Measurements from ENCODE around the gene ANO8.

The ANO8 gene

GRCh38 chr19:17328517-17329365 is 5.9 kb downstream of the ANO8 start:
- DNase-seq, result no peak

GRCh38 chr19:17327654-17328516 is 6.8 kb downstream of the ANO8 start:
- DNase-seq, result peak; percentile 77

DNA sequence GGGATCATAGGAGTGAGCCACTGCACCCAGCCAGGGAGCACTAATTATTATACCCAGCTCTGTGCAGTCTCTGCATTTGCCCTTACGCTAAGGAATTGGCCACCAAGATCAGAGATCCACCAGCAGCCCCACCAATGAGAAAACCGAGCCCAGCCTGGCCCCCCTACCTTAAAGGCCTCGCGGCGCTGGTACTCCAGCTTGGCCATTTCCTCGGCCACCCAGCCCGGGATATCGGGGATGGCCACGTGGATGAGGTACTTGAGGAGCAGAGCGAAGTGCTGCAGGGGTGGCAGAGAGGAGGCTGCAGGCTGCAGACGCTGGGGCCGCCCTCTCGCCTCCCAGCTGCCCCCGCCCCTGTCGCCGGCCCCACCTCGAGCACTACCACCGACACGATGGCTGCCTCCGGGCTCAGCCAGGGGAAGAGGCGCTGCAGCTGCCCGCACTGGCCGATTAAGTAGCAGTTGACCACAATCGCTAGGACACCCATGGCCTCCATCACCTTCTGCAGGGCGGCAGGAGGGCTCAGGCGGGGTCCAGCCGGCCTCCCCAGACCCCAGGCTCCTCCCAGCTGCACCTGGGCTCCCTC is 7.5 kb downstream of the ANO8 start:
- DNase-seq, result no peak

GRCh38 chr19:17326595-17326966 is 8.1 kb downstream of the ANO8 start:
- no peak for DNase-seq

- no peak for DNase-seq
Observed at GRCh38 chr19:17325881-17326594, 8.6 kb downstream of the ANO8 start.

- DNase-seq, result no peak
Observed at GRCh38 chr19:17325133-17325532, 9.5 kb downstream of the ANO8 start.

DNA sequence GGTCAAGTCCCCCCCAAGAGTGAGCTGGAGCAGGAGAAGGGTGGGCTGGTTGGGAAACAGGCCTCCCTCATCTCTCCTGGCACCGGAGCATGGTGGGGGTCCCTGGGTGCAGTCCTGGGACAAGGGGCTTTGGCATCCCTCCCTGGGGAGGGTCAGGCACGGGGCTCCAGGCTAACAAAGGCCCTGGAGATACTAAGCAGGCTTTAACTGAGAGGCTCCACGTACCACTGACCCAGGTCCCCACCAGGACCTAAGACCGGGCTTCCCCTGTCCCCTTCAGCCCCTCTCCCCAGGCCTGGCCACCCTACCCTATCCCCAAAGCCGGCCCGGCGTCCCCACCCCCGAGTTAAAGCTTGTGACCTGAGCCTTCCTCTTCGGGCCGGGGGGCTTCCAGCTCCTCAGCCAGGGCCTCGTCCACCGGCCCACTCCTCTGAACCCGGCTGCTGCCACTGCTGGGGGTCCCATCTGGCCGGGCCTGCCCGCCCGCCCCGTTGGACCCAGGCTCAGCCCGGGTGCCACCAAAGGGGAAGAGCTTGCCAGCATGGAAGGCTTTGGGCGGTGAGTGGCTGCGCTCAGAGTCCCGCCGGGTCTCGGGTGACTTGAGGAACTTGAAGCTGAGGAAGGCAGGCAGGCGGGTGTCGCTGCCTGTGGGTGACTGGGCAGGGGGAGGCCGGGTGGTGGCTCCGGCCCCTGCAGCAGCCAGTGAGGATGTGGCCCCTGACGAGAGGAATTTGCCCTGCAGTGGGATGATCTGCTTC is 10.1 kb downstream of the ANO8 start:
- no peak for DNase-seq

GRCh38 chr19:17323964-17324332 is 10.7 kb downstream of the ANO8 start:
- peak; percentile 54 for DNase-seq

- DNase-seq, result no peak
Observed at GRCh38 chr19:17323300-17323963, 11.2 kb downstream of the ANO8 start.

DNA sequence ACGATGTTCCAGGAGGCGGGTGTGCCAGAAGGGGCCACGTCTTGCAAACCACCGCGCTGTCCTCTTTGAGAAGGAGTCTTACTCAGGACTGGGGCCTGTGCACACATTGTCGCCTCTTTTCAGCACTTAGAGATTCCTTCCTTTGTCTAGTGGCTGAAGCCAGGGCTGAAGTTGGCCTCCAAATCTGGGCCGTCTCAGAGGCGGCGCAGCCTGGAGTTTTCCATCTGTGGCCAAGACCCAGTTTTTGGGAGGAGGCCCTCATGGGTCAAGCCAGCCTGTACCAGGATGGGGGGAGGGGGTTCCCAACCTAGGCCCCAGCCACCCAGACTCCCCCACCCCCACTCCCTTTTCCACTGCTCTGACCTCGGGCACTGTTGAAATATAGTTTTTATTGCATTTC is 11.8 kb downstream of the ANO8 start:
- no peak for DNase-seq

GRCh38 chr19:17321655-17322489 is 12.8 kb downstream of the ANO8 start:
- DNase-seq, result no peak

- no peak for DNase-seq
Observed at GRCh38 chr19:17320435-17320834, 14.2 kb downstream of the ANO8 start.

- no peak for DNase-seq
Observed at GRCh38 chr19:17319473-17320238, 15.0 kb downstream of the ANO8 start.

DNA sequence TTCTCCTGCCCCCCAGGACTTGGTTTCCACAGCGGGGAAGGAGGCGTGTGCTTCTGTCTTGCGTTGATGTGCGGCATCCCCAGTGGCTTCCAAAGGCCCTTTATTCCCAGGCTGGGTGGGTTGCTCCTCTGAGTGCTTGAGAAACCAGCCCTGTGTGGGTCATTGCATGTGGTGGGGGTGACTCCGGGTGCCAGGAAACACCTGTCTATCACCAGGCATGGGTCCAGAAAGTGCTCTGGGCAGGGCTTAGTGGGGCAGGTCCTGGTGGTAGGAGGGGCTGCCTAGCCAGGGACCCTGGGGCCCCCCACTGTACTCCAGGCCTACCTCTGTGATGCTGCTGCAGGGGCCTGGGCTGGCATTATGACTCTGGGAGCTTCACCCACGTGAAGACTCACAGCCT is 15.7 kb downstream of the ANO8 start:
- DNase-seq, result no peak

GRCh38 chr19:17314007-17314593 is 20.6 kb downstream of the ANO8 start:
- no peak for DNase-seq

DNA sequence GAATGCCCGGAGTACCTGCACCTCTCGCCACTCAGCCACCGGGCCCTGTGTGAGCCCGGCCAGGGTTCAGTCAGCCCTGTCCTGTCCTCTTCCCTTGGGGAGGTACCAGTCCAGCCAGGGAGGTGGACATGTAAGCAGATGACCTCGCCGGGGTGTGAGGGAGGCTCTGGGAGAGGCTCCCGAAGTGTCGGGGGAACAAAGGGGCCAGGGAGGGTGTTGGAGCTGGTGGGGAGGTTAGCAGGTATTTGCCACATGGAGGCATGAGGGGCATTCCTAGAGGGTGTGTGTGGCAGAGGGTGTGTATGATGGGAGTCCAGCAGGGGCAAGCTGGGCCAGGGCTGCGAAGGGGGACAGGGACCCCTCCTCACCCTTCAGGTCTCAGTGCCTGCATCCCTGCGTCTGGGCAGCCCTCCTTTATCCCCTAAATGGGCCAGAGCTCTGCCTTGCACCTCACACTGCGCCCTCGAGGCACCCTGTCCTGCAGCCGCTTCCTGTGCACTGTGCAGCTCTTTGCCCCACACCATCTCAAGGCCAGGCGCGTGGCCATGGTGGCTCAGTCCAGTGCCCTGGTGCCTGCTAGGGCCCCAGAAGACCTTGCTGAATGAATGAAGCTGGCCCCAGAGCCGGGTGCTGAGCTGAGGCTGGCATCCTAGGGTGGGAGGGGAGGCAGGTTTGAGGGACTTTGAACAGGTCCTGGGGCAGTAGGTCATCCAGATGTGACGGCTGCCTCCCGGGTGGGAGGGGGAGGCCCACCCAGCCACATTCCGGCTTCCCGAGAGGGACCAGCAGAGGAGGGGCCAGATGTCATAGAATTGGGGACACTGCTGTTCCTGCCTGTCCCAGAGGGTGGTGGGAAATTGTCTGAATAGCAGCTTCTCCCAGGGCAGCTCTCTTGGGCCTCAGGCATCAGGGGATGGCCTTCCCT is 22.2 kb downstream of the ANO8 start:
- no peak for DNase-seq

DNA sequence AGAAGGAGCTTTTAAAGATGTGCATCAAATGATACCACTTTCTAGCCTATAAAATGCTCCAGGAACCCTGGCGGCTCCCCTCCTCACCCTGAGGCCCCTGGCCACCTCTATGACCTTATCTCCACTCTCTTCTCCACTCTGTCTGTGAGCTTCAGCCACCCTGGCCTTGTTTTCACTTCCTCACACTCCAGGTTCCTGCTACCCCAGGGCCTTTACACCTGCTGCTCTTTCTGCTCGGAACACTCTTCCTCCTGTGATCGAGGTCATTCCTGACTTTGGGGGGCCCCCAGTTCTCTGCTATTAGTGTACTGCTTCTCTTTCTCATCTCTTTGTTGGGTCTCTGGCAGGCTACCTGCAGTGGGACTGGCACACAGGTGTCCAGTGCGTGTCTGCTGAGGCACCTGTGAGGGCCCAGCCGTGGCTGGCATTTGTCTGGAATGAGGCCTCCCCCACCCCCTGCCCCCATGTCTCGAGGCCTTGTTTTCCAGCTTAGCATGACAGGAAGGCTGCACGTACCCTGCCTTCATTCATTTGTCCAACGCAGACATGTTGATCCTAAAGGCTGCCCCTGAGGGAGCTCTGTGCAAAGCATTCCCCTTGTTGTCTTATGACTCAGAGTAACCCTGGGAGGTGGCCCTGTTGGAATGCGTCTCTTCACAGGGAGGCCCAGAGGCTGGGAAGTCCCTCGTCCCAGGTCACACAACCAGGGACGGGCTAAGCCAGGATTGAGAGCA is 23.0 kb downstream of the ANO8 start:
- DNase-seq, result no peak

Measured in OCI-M1 (cell line).